Measurements from ENCODE around the gene FNDC7. TPM values are rescaled to one million over a fixed set of nuclear protein-coding genes. Genes with fewer than 3 reads are reported as not detected.

The FNDC7 gene
- total and polyA plus RNA-seq, 9 of the 15 experiments (the other 6 are each of a cell fraction or from before 2014, with no cell fraction given) = not detected

DNA sequence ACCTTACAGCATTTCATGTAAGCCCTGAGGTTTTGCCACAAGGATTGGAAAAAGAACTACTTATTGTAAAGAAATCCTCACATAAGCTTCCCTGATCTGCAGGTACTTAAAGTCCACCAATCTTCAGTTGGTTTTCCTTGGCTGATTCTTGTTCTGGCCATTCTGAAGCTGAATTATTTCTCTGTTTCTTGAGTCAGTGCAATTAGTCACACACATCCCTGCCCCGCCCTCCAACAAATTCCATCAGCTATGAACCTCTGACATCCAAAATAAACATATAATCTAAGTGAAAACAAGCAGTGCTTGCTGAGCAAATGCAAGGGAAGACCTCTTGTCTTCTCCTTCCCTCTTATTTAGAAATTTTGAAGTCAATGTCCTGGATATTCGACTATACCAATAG is 8.2 kb upstream of the FNDC7 start:
- BruUV-seq (replicated peaks) = no TSS peak
- FAIRE-seq = no peak
- no peak for ATAC-seq
- CTCF ChIA-PET (ENCODE audit: low intra/inter-chr PET ratio) = interaction anchor here (0.6 kb wide), 1 partner anchor 408 kb away, joined by 3 read pairs; a partner anchor contains a TSS
- H4K20me1 ChIP-seq (replicated peaks; ENCODE audit: control insufficient read depth, insufficient read depth, low read length) = no peaks in the 10 kb centered on the region
- no peaks in the 10 kb centered on the region for H3K79me2 ChIP-seq (ENCODE audit: control insufficient read depth, insufficient read depth, low read length)
- H3K9me3 ChIP-seq (replicated peaks; ENCODE audit: control insufficient read depth, insufficient read depth, low read depth, low read length) = no peaks in the 10 kb centered on the region
- in situ Hi-C loops (cut with MboI) (no loop called here), intact Hi-C loops (cut with micrococcal nuclease) (no loop called here)
- H3K4me2 ChIP-seq (ENCODE audit: insufficient read depth, low read length) = no peak overlapping the region
- H3K9ac ChIP-seq (ENCODE audit: insufficient read depth in 1 of 2, low read depth in 2 of 2, low read length in 2 of 2) = no peak overlapping the region
- DNase-seq (ENCODE audit: extremely low read depth in 1 of 4, low spot score in 3 of 4) = no peak
- H3K9me1 ChIP-seq (ENCODE audit: control insufficient read depth, insufficient read depth, low read length) = no peaks in the 10 kb centered on the region
- no peaks in the 10 kb centered on the region for H3K27me3 ChIP-seq (ENCODE audit: control insufficient read depth in 2 of 2, insufficient read depth in 2 of 2, low read length in 2 of 2)
- WGBS (ENCODE audit: insufficient coverage, low coverage, missing lambda C conversion rate) = 37% methylated on average over 2 of the region's 2 CpGs
- H2AFZ ChIP-seq (ENCODE audit: low read depth, low read length) = no peak overlapping the region
- no peak overlapping the region for H3K4me3 ChIP-seq
- H3K27ac ChIP-seq (ENCODE audit: extremely low read depth, low read depth, low read length) = no peak overlapping the region
- peaks cover 28% of the 10 kb centered on the region for H3K36me3 ChIP-seq (ENCODE audit: control insufficient read depth, insufficient read depth, low read length)
- POLR2A ChIA-PET = interaction anchor here (0.6 to 6.5 kb wide), 8 partner anchors 10 to 418 kb away, joined by 3 to 97 read pairs (median 8); partner anchors contain the start of gene PRPF38B
- H3K4me1 ChIP-seq (replicated peaks in 1 of 2; ENCODE audit: control insufficient read depth in 2 of 2, insufficient read depth in 2 of 2, low read length in 2 of 2) = peaks cover 2 to 9% of the 10 kb centered on the region in 2 experiments; a peak in 4 of 5 replicates
- no peak for TF ChIP-seq PML (IDR thresholded peaks at IDR 0.05; ENCODE audit: low read length)
- no peak for TF ChIP-seq GABPA (tag; conservative IDR thresholded peaks at IDR 0.05; ENCODE audit: low read depth)
- no peak for TF ChIP-seq XRCC5 (IDR thresholded peaks at IDR 0.05; ENCODE audit: low read depth, low read length)
- TF ChIP-seq, protein P1, sequence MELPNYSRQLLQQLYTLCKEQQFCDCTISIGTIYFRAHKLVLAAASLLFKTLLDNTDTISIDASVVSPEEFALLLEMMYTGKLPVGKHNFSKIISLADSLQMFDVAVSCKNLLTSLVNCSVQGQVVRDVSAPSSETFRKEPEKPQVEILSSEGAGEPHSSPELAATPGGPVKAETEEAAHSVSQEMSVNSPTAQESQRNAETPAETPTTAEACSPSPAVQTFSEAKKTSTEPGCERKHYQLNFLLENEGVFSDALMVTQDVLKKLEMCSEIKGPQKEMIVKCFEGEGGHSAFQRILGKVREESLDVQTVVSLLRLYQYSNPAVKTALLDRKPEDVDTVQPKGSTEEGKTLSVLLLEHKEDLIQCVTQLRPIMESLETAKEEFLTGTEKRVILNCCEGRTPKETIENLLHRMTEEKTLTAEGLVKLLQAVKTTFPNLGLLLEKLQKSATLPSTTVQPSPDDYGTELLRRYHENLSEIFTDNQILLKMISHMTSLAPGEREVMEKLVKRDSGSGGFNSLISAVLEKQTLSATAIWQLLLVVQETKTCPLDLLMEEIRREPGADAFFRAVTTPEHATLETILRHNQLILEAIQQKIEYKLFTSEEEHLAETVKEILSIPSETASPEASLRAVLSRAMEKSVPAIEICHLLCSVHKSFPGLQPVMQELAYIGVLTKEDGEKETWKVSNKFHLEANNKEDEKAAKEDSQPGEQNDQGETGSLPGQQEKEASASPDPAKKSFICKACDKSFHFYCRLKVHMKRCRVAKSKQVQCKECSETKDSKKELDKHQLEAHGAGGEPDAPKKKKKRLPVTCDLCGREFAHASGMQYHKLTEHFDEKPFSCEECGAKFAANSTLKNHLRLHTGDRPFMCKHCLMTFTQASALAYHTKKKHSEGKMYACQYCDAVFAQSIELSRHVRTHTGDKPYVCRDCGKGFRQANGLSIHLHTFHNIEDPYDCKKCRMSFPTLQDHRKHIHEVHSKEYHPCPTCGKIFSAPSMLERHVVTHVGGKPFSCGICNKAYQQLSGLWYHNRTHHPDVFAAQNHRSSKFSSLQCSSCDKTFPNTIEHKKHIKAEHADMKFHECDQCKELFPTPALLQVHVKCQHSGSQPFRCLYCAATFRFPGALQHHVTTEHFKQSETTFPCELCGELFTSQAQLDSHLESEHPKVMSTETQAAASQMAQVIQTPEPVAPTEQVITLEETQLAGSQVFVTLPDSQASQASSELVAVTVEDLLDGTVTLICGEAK (IDR thresholded peaks at IDR 0.05) = no peak
- TF ChIP-seq, protein P1 (CRISPR knock-in tag; IDR thresholded peaks at IDR 0.05) = no peak
- no peak for TF ChIP-seq ZNF717 (CRISPR knock-in tag; IDR thresholded peaks at IDR 0.05)
- no peak for TF ChIP-seq HNRNPLL (IDR thresholded peaks at IDR 0.05; ENCODE audit: low read depth, low read length, poor library complexity, severe bottlenecking)
- TF ChIP-seq HMG20A (CRISPR knock-in tag; conservative IDR thresholded peaks at IDR 0.05) = no peak
- no peak for TF ChIP-seq ETV1 (tag; conservative IDR thresholded peaks at IDR 0.05; ENCODE audit: low read depth)
- TF ChIP-seq SMAD2 (IDR thresholded peaks at IDR 0.05; ENCODE audit: low read depth, low read length) = no peak
- TF ChIP-seq, protein P2, sequence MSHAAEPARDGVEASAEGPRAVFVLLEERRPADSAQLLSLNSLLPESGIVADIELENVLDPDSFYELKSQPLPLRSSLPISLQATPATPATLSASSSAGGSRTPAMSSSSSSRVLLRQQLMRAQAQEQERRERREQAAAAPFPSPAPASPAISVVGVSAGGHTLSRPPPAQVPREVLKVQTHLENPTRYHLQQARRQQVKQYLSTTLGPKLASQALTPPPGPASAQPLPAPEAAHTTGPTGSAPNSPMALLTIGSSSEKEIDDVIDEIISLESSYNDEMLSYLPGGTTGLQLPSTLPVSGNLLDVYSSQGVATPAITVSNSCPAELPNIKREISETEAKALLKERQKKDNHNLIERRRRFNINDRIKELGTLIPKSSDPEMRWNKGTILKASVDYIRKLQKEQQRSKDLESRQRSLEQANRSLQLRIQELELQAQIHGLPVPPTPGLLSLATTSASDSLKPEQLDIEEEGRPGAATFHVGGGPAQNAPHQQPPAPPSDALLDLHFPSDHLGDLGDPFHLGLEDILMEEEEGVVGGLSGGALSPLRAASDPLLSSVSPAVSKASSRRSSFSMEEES (CRISPR knock-in tag; IDR thresholded peaks at IDR 0.05) = no peak
